GM19372 (cell line): ENCODE data around the gene GBX1.

Experiments
- ATAC-seq: cut with Tn5 transposase; IDR thresholded peaks from one replicate; pipeline ENCODE4 v1.9.1; 2021; ENCODE audit warnings: mild to moderate bottlenecking, low read depth, moderate library complexity; ENCODE audit not compliant: unreplicated experiment

Gene GBX1

DNA sequence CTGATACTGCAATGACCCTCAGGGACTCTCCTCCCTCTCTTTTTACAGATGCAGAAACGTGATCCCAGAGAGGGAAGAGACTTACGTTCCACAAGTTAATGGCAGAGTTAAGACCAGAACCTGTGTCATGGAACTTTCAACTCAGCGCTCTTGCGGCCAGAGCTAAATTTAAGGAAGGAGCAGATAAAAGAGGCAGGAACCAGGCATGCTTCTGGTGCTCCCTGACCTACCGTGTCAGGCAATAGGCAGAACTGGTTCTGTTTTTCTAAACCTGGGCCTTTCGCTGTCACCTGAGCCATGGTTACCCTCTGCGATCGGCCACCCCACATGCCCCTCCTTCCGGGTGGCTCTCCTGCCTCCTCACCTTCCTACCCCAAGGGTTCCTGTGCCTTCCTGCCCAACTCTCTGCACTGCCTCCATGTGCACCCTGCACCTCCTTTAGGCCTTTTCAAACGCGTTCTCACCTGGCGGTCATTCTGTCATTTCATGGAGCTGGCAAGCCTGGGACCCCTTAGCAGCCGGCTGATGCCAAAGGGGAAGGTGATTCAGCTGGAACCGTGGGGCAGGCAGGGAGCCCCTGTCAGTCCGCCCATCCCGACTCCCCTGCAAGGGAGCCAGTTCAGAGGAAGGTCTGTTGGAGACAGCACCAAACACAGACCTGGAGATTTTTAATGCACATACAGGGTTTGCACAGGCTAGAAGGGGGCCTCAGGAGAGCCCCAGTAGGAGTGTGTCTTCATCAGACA is 7.7 kb upstream of the GBX1 start:
- no peak for ATAC-seq

DNA sequence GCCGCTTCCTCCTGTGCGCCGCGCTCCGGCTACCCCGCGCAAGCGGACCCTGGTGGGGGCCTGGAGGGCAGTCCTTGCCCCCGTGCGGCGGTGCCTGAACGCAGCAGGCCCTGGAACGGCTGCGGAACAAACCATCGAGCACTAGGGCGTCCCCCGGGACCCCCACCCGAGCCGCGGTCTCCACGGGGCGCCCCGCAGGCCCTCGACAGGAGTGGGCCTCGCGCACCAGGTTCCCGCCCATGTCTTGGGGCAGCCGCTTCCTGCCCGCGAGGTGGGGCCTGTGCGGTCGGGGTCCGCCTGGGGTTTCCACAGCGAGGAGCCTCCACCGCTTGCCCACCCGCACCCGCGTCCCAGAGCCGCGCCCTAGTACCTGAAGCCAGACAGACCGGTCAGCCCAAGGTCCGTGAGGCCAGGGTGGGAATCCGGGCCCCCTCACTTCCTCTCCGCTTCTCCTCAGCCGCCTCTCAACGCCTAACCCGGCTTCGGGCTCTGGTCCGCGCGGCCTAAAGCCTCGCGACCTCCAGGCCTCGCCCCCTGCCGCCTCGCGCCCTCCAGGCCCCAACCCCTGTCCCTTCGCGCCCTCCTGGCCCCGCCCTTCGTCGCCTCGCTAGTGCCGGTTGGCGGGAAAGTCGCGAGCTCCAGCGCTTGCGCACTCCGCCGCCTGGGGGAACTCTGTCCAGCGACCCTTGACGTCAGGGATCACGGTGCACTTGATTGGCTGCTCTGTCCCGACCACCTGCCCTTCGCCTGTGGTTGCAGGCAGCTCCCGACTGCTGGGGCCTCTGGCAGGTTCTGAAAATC is 7.0 kb upstream of the GBX1 start:
- no peak for ATAC-seq

DNA sequence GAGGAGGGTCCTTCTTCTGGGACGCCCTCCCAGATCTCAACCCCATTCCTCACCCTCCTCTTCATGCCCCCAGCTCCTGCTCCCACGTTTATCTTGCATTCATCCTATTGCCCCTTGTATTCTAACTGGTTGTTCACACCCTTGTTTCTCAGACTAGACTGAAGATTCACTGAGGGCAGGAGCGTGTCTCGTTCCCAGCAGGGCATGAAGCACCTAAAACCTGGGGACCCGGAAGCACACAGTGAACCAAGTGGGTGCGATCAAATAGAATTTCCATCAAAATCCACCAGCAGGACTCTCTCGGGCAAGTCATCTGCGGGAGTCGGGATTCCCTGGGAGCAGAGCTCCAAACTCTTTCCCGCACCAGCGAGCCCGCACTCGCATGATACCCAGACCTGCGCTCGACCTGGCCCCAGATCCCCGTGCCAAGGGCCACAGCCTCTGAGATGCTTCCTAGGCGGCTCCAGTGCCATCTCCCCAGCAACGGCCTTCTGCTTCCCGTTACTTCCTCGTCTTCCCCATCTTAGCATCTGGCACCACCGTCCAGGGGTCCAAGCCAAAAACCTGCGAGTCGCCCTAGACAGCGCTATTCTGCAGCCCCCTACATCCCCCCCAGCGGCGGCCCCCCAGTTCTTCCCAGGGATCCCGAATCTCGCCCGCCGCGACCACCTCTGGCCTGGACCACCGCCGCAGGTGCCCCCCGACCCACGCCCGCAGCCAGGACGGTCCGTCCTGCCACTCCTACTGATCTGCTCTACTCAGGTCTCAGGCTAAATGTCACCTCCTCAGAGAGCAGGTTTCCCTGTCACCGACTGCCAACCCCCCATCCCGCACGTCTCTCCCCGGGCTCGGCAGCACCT is 6.1 kb upstream of the GBX1 start:
- ATAC-seq: no peak

- ATAC-seq: peak; percentile 62
These were observed 5.0 kb upstream of the GBX1 start for GRCh38 chr7:151172273-151173141.

GRCh38 chr7:151168787-151169162 is 1.3 kb upstream of the GBX1 start:
- no peak for ATAC-seq

GRCh38 chr7:151168003-151168786 is 701 bp upstream of the GBX1 start:
- peak; percentile 66 for ATAC-seq

- ATAC-seq: no peak
These were observed 781 bp downstream of the GBX1 start for GRCh38 chr7:151166629-151167196.

GRCh38 chr7:151161757-151162156 is 5.7 kb downstream of the GBX1 start:
- ATAC-seq: no peak

GRCh38 chr7:151157645-151158329 is 9.7 kb downstream of the GBX1 start:
- no peak for ATAC-seq

GRCh38 chr7:151152643-151153513 is 14.6 kb downstream of the GBX1 start:
- ATAC-seq: no peak

DNA sequence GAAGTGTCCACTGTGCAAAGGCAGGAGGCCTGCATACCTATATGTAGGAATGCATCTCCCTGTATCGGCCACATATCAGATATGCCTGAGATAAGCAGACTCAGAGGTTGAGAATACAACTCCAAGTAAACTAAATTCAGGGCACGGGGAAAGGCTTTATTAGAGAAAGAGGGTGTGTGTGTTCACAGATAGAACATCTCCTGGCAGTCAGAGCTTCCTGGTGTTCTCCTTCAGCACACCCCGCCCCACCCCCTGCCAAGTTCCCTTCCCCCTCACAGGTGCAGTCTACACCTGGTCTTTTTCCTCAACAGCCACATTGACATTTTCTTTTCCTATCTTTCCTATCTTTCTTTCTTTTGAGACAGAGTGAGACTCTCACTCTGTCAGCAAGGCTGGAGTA is 17.1 kb downstream of the GBX1 start:
- no peak for ATAC-seq

GRCh38 chr7:151148319-151149259 is 18.9 kb downstream of the GBX1 start:
- no peak for ATAC-seq

DNA sequence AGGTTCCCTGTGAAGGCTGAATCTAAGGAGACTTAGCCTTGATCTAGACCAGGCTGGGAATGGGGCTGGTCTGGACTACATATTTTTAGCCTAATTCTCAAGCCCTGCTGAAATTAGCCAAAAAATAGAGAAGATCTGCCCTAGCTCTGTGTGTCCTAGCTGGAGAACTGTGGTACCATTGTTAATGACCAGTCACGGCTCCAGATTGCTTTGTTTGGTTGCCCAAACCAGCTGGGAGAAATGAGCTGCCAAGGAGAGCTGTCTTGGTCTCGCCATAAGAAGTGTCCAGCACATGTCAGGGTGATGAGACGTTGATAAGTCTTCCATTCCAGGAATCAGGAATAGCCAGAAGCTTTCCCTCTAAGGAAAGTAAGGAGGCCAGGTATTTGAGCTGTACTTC is 20.7 kb downstream of the GBX1 start:
- ATAC-seq: no peak

GRCh38 chr7:151144387-151144786 is 23.1 kb downstream of the GBX1 start:
- no peak for ATAC-seq

DNA sequence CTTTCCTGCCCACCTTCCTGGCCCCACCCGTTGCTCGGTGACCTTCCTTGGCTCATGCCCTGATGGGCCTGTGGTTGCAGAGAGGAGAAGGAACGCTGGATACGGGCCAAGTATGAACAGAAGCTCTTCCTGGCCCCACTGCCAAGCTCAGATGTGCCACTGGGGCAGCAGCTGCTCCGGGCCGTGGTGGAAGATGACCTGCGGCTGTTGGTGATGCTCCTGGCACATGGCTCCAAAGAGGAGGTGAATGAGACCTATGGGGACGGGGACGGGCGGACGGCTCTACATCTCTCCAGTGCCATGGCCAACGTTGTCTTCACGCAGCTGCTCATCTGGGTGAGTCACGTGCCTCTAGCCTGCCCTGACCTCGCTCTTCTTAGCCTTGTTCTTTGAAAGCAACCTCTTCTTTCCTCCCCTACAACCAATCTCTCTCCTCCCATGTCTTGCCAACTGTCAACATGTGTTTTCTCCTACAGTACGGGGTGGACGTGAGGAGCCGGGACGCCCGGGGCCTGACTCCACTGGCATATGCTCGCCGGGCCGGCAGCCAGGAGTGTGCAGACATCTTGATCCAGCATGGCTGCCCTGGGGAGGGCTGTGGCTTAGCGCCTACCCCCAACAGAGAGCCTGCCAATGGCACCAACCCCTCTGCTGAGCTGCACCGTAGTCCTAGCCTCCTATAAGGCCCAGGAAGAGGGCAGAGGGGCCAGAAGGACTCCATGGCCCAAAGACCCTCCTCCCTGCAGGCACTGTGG is 24.1 kb downstream of the GBX1 start:
- ATAC-seq: no peak

DNA sequence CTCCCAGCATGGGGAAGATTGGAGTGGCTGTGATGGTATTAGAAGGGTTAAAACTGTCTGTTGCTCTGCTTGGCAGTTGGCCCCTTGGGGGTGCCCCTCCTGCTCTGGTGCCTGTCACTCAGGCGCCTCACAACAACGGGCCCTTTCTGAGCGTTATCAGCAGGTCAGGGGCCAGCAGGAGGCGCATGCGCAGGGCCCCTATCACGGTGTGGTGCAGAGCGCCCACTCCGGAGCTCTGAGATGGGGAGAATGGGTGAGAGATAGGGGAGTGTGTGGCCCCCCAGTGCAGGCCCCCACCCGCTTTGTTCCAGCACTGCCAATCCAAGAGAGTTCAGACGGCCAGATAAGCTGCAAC is 24.8 kb downstream of the GBX1 start:
- no peak for ATAC-seq
